HepG2 (cell line): Measurements from ENCODE around the gene PCP4L1. TPM values are rescaled to one million over a fixed set of nuclear protein-coding genes. Genes with fewer than 3 reads are reported as not detected.
A peak's percentile ranks its signal among the peaks of the same experiment; 100 is the strongest.

Experiments
- AGO1 ChIP-seq: fragments of 200-400 bp; formaldehyde crosslinking; IDR thresholded peaks from 2 replicates; pipeline ENCODE4 v1.6.1; 2017; ENCODE audit warnings: mild to moderate bottlenecking, low read depth, low read length, moderate library complexity; ENCODE audit not compliant: poor library complexity, severe bottlenecking
- MTF1 ChIP-seq: sonication (generic); formaldehyde crosslinking; IDR thresholded peaks from 2 replicates; pipeline ENCODE4 v1.5.0; 2020; ENCODE audit warnings: missing genetic modification reagents
- SMAD1 ChIP-seq: sonication (generic); formaldehyde crosslinking; IDR thresholded peaks from 2 replicates; pipeline ENCODE4 v1.4.0; 2020; ENCODE audit warnings: missing genetic modification reagents, low read depth, mild to moderate bottlenecking, borderline replicate concordance
- TBP ChIP-seq: sonication (generic); formaldehyde crosslinking; IDR thresholded peaks from 2 replicates; pipeline ENCODE4 v1.5.0; 2020; ENCODE audit warnings: missing genetic modification reagents
- TEAD2 ChIP-seq: sonication (generic); formaldehyde crosslinking; IDR thresholded peaks from 2 replicates; pipeline ENCODE4 v1.9.0; 2021; ENCODE audit warnings: missing genetic modification reagents
- ZNF382 ChIP-seq: sonication (generic); formaldehyde crosslinking; IDR thresholded peaks from 2 replicates; pipeline ENCODE4 v1.5.0; 2020; ENCODE audit warnings: missing genetic modification reagents, mild to moderate bottlenecking, borderline replicate concordance
- ZNF567 ChIP-seq: sonication (generic); formaldehyde crosslinking; IDR thresholded peaks from 2 replicates; pipeline ENCODE4 v1.8.1; 2023; ENCODE audit warnings: mild to moderate bottlenecking, missing genetic modification reagents, borderline replicate concordance
- ZNF660 ChIP-seq: sonication (generic); formaldehyde crosslinking; IDR thresholded peaks from 2 replicates; pipeline ENCODE4 v1.5.1; 2020; ENCODE audit warnings: mild to moderate bottlenecking, low read depth, missing genetic modification reagents, borderline replicate concordance
- polyA plus RNA-seq, 8 experiments: library from polyadenylated mRNA; depleted of rRNA in 3 of 8; stranded (reverse) in 7 of 8; unstranded in 1 of 8; fragments of >200 nt; fragmentation: Illumina TruSeq in 4 of 8; extraction: Trizol in 4 of 8; gene quantifications; 2 replicates each; pipeline versions ENCODE4 v1.2.1 to v1.2.3, GENCODE V29; 2011 to 2016; ENCODE audit warnings: low read depth in 4 of 8, missing spikeins in 1 of 8, mixed read lengths in 1 of 8; ENCODE audit not compliant: insufficient read depth in 1 of 8
- total RNA-seq, 5 experiments: library from RNA; depleted of rRNA; stranded (reverse); fragments of >200 nt; fragmentation: Illumina TruSeq; extraction: Trizol; gene quantifications; 2 replicates each; pipeline ENCODE4 v1.2.3, GENCODE V29; 2016; ENCODE audit warnings: low read depth in 1 of 5
- TF ChIP-seq, protein P1 (sequence below): sonication (generic); formaldehyde crosslinking; IDR thresholded peaks from 2 replicates; pipeline ENCODE4 v1.4.0; 2020; ENCODE audit warnings: missing genetic modification reagents
- TF ChIP-seq, protein P2 (sequence below): sonication (generic); formaldehyde crosslinking; IDR thresholded peaks from 2 replicates; pipeline ENCODE4 v1.4.0; 2020; ENCODE audit warnings: missing genetic modification reagents, borderline replicate concordance
- TF ChIP-seq, protein P3 (sequence below): sonication (generic); formaldehyde crosslinking; conservative IDR thresholded peaks from 2 replicates; pipeline ENCODE4 v1.8.0; 2022; ENCODE audit warnings: mild to moderate bottlenecking, moderate library complexity, missing genetic modification reagents
- TF ChIP-seq, protein P4 (sequence below): sonication (generic); formaldehyde crosslinking; IDR thresholded peaks from 2 replicates; pipeline ENCODE4 v1.8.0; 2022; ENCODE audit warnings: mild to moderate bottlenecking, missing genetic modification reagents, borderline replicate concordance
- TF ChIP-seq, protein P5 (sequence below): sonication (generic); formaldehyde crosslinking; IDR thresholded peaks from 2 replicates; pipeline ENCODE4 v1.5.0; 2020; ENCODE audit warnings: mild to moderate bottlenecking, missing genetic modification reagents, moderate library complexity
- TF ChIP-seq, protein P6 (sequence below): sonication (generic); formaldehyde crosslinking; IDR thresholded peaks from 2 replicates; pipeline ENCODE4 v1.5.1; 2020; ENCODE audit warnings: mild to moderate bottlenecking, missing genetic modification reagents, moderate library complexity

Gene PCP4L1
- total and polyA plus RNA-seq, 2 of the 13 experiments (the other 11 are each of a cell fraction or from before 2014, with no cell fraction given): 0.28 TPM; not detected in 1

DNA sequence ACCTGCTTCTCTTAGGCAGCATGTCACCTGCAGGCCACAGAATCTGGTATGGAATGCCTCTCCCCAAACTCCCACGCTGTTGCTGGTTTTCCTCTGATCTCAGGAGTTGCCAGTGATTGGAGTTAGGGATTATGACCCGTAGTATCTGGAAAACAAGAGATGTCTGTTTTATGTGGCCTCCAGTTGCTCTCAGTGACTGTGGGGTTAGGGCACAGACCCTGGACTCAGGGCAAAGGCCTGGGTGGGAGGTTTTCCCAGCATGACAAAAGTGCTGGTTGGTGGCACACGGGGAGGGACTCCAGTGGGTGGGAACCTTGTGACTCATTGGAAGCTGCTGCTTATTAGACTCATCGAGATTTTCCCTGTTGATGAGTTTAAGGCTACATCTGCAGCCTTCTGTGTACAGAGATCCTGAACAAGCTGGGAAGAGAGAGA lies 20.5 kb upstream of the PCP4L1 start, which contains the start of gene NR1I3 (continued):
- TF ChIP-seq, protein P1, sequence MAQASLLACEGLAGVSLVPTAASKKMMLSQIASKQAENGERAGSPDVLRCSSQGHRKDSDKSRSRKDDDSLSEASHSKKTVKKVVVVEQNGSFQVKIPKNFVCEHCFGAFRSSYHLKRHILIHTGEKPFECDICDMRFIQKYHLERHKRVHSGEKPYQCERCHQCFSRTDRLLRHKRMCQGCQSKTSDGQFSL (CRISPR knock-in tag): no peak
- TF ChIP-seq TBP (CRISPR knock-in tag) (no peak), AGO1 (no peak), TEAD2 (no peak), ZNF567 (CRISPR knock-in tag) (peak; percentile 15; the same call in 1 of the 2 replicates), ZNF382 (no peak), MTF1 (no peak), SMAD1 (CRISPR knock-in tag) (no peak), ZNF660 (CRISPR knock-in tag) (no peak)
- TF ChIP-seq, protein P2, sequence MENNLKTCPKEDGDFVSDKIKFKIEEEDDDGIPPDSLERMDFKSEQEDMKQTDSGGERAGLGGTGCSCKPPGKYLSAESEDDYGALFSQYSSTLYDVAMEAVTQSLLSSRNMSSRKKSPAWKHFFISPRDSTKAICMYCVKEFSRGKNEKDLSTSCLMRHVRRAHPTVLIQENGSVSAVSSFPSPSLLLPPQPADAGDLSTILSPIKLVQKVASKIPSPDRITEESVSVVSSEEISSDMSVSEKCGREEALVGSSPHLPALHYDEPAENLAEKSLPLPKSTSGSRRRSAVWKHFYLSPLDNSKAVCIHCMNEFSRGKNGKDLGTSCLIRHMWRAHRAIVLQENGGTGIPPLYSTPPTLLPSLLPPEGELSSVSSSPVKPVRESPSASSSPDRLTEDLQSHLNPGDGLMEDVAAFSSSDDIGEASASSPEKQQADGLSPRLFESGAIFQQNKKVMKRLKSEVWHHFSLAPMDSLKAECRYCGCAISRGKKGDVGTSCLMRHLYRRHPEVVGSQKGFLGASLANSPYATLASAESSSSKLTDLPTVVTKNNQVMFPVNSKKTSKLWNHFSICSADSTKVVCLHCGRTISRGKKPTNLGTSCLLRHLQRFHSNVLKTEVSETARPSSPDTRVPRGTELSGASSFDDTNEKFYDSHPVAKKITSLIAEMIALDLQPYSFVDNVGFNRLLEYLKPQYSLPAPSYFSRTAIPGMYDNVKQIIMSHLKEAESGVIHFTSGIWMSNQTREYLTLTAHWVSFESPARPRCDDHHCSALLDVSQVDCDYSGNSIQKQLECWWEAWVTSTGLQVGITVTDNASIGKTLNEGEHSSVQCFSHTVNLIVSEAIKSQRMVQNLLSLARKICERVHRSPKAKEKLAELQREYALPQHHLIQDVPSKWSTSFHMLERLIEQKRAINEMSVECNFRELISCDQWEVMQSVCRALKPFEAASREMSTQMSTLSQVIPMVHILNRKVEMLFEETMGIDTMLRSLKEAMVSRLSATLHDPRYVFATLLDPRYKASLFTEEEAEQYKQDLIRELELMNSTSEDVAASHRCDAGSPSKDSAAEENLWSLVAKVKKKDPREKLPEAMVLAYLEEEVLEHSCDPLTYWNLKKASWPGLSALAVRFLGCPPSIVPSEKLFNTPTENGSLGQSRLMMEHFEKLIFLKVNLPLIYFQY (CRISPR knock-in tag): no peak
- TF ChIP-seq, protein P3, sequence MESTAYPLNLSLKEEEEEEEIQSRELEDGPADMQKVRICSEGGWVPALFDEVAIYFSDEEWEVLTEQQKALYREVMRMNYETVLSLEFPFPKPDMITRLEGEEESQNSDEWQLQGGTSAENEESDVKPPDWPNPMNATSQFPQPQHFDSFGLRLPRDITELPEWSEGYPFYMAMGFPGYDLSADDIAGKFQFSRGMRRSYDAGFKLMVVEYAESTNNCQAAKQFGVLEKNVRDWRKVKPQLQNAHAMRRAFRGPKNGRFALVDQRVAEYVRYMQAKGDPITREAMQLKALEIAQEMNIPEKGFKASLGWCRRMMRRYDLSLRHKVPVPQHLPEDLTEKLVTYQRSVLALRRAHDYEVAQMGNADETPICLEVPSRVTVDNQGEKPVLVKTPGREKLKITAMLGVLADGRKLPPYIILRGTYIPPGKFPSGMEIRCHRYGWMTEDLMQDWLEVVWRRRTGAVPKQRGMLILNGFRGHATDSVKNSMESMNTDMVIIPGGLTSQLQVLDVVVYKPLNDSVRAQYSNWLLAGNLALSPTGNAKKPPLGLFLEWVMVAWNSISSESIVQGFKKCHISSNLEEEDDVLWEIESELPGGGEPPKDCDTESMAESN: 0 out of 2 replicates have a peak, but pooled peaks have one; percentile 26
- TF ChIP-seq, protein P4, sequence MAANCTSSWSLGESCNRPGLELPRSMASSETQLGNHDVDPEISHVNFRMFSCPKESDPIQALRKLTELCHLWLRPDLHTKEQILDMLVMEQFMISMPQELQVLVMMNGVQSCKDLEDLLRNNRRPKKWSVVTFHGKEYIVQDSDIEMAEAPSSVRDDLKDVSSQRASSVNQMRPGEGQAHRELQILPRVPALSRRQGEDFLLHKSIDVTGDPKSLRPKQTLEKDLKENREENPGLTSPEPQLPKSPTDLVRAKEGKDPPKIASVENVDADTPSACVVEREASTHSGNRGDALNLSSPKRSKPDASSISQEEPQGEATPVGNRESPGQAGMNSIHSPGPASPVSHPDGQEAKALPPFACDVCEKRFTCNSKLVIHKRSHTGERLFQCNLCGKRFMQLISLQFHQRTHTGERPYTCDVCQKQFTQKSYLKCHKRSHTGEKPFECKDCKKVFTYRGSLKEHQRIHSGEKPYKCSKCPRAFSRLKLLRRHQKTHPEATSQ: peak; percentile 78; the same call in 1 of the 2 replicates
- TF ChIP-seq, protein P5, sequence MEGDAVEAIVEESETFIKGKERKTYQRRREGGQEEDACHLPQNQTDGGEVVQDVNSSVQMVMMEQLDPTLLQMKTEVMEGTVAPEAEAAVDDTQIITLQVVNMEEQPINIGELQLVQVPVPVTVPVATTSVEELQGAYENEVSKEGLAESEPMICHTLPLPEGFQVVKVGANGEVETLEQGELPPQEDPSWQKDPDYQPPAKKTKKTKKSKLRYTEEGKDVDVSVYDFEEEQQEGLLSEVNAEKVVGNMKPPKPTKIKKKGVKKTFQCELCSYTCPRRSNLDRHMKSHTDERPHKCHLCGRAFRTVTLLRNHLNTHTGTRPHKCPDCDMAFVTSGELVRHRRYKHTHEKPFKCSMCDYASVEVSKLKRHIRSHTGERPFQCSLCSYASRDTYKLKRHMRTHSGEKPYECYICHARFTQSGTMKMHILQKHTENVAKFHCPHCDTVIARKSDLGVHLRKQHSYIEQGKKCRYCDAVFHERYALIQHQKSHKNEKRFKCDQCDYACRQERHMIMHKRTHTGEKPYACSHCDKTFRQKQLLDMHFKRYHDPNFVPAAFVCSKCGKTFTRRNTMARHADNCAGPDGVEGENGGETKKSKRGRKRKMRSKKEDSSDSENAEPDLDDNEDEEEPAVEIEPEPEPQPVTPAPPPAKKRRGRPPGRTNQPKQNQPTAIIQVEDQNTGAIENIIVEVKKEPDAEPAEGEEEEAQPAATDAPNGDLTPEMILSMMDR (CRISPR knock-in tag): no peak
- TF ChIP-seq, protein P6, sequence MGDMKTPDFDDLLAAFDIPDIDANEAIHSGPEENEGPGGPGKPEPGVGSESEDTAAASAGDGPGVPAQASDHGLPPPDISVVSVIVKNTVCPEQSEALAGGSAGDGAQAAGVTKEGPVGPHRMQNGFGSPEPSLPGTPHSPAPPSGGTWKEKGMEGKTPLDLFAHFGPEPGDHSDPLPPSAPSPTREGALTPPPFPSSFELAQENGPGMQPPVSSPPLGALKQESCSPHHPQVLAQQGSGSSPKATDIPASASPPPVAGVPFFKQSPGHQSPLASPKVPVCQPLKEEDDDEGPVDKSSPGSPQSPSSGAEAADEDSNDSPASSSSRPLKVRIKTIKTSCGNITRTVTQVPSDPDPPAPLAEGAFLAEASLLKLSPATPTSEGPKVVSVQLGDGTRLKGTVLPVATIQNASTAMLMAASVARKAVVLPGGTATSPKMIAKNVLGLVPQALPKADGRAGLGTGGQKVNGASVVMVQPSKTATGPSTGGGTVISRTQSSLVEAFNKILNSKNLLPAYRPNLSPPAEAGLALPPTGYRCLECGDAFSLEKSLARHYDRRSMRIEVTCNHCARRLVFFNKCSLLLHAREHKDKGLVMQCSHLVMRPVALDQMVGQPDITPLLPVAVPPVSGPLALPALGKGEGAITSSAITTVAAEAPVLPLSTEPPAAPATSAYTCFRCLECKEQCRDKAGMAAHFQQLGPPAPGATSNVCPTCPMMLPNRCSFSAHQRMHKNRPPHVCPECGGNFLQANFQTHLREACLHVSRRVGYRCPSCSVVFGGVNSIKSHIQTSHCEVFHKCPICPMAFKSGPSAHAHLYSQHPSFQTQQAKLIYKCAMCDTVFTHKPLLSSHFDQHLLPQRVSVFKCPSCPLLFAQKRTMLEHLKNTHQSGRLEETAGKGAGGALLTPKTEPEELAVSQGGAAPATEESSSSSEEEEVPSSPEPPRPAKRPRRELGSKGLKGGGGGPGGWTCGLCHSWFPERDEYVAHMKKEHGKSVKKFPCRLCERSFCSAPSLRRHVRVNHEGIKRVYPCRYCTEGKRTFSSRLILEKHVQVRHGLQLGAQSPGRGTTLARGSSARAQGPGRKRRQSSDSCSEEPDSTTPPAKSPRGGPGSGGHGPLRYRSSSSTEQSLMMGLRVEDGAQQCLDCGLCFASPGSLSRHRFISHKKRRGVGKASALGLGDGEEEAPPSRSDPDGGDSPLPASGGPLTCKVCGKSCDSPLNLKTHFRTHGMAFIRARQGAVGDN (CRISPR knock-in tag): no peak; the same call in 1 of the 2 replicates
